ENCODE data around the gene LRRC18. TPM values are rescaled to one million over a fixed set of nuclear protein-coding genes. Genes with fewer than 3 reads are reported as not detected.
A peak's percentile ranks its signal among the peaks of the same experiment; 100 is the strongest.

Gene LRRC18
- total RNA-seq, 1 experiment from 2014 or later: not detected

- no peak overlapping the region for H2BK120ac ChIP-seq (ENCODE audit: low read depth, low read length, poor library complexity, severe bottlenecking)
- Mint-ChIP-seq H3K36me3 (ENCODE audit: insufficient read depth in 1 of 3, low read depth in 3 of 3) (no peaks in the 10 kb centered on the region), H3K9me3 (no peaks in the 10 kb centered on the region), H3K4me1 (no peaks in the 10 kb centered on the region), H3K27me3 (ENCODE audit: low read depth) (0 out of 2 replicates have a peak, but pooled peaks cover 1% of the 10 kb centered on the region), H3K4me3 (no peak overlapping the region), H3K27ac (no peak overlapping the region)
- peak; percentile 92 for TF ChIP-seq CTCF (conservative IDR thresholded peaks at IDR 0.05)
- H3K79me1 ChIP-seq (ENCODE audit: insufficient read depth, low read depth, low read length, poor library complexity, severe bottlenecking): no peaks in the 10 kb centered on the region
- no peaks in the 10 kb centered on the region for H3K9me3 ChIP-seq (ENCODE audit: control insufficient read depth, low read depth, low read length)
- no peak overlapping the region for H2BK15ac ChIP-seq (ENCODE audit: low read depth, low read length)
- no CpG with 5 or more reads among the region's 12 CpGs for WGBS (ENCODE audit: extremely low coverage, insufficient read length, low lambda C conversion rate)
- no peak overlapping the region for H2AK5ac ChIP-seq (ENCODE audit: insufficient read length, low read length)
- no peak overlapping the region for H3K4me2 ChIP-seq (ENCODE audit: insufficient read depth, insufficient read length, low read length)
- DNase-seq: peak; percentile 90
- H3K23ac ChIP-seq (ENCODE audit: insufficient read length, low read depth, low read length): no peak overlapping the region
- H2BK20ac ChIP-seq (ENCODE audit: low read depth, low read length, poor library complexity, severe bottlenecking): no peak overlapping the region
- no peak overlapping the region for H3T11ph ChIP-seq (ENCODE audit: low read length)
- H3K23me2 ChIP-seq (ENCODE audit: insufficient read length, low read depth, low read length, poor library complexity, severe bottlenecking): no peaks in the 10 kb centered on the region
- H3K56ac ChIP-seq (ENCODE audit: insufficient read length, low read depth, low read length): no peak overlapping the region
- no peak overlapping the region for H4K91ac ChIP-seq (ENCODE audit: insufficient read length, low read depth, low read length)
- H4K8ac ChIP-seq (replicated peaks; ENCODE audit: insufficient read length, low read depth, low read length): no peak overlapping the region
- no peak overlapping the region for H3K9ac ChIP-seq (ENCODE audit: extremely low read depth, insufficient read length, low read length)
- no peak overlapping the region for H2AFZ ChIP-seq (ENCODE audit: low read length)
- H3K27ac ChIP-seq (ENCODE audit: insufficient read length, low read depth, low read length): no peak overlapping the region
- H3K27me3 ChIP-seq (ENCODE audit: insufficient read depth, low read length): no peaks in the 10 kb centered on the region
- H3K4me1 ChIP-seq (ENCODE audit: insufficient read depth, low read length): no peaks in the 10 kb centered on the region
- no peak overlapping the region for H3K14ac ChIP-seq (ENCODE audit: insufficient read depth, low read length)
- H3K4ac ChIP-seq (ENCODE audit: low read depth, low read length): no peak overlapping the region
- H2BK5ac ChIP-seq (ENCODE audit: insufficient read length, low read length): no peak overlapping the region
- H3K18ac ChIP-seq (ENCODE audit: insufficient read length, low read depth, low read length): no peak overlapping the region
- no peaks in the 10 kb centered on the region for H4K20me1 ChIP-seq (ENCODE audit: control insufficient read depth, insufficient read depth, insufficient read length)
- no peak overlapping the region for H2BK12ac ChIP-seq (ENCODE audit: insufficient read length, low read depth, low read length)
- H4K5ac ChIP-seq (ENCODE audit: insufficient read length, low read depth, low read length): no peak overlapping the region
- H3K79me2 ChIP-seq (ENCODE audit: insufficient read depth, low read length): no peaks in the 10 kb centered on the region
Measured at GRCh38 chr10:48981310-48981907, 41.8 kb upstream of the LRRC18 start.

Measured in H9 (cell line).